Liver (tissue), 9 donors: ENCODE measurements around the gene PRKCH. TPM values are rescaled to one million over a fixed set of nuclear protein-coding genes. Genes with fewer than 3 reads are reported as not detected.
A peak's percentile ranks its signal among the peaks of the same experiment; 100 is the strongest.

ENCODE experiments used
- DNase-seq: peaks from one replicate; pipeline ENCODE4 v3.0.0-alpha.2; 2017; ENCODE audit warnings: low spot score
- H3K27ac ChIP-seq, 2 donors: one replicate each; pipeline ENCODE4 v1.7.0; 2013; ENCODE audit warnings: inconsistent platforms in 2 of 2, low read length in 2 of 2, control low read depth in 1 of 2, low read depth in 1 of 2, mild to moderate bottlenecking in 1 of 2
- H3K27me3 ChIP-seq, 4 donors: one replicate each; pipeline versions ENCODE4 v1.6.1 to v1.7.0; 2013; ENCODE audit warnings: low read length in 3 of 4, inconsistent platforms in 1 of 4, mild to moderate bottlenecking in 1 of 4, moderate library complexity in 1 of 4; ENCODE audit not compliant: control insufficient read depth in 4 of 4, insufficient read depth in 4 of 4
- H3K36me3 ChIP-seq, 4 donors: one replicate each; pipeline versions ENCODE4 v1.6.1 to v1.7.0; 2013; ENCODE audit warnings: low read length in 3 of 4, mild to moderate bottlenecking in 3 of 4, low read depth in 1 of 4, moderate library complexity in 1 of 4; ENCODE audit not compliant: control insufficient read depth in 4 of 4, insufficient read depth in 3 of 4
- H3K4me1 ChIP-seq, 4 donors: one replicate each; pipeline versions ENCODE4 v1.6.1 to v1.7.0; 2013; ENCODE audit warnings: low read length in 3 of 4, mild to moderate bottlenecking in 3 of 4, moderate library complexity in 1 of 4; ENCODE audit not compliant: control insufficient read depth in 4 of 4, insufficient read depth in 4 of 4
- H3K4me3 ChIP-seq, 3 donors: one replicate each; pipeline versions ENCODE4 v1.6.1 to v1.7.0; 2013; ENCODE audit warnings: low read length in 3 of 3, control low read depth in 1 of 3, low read depth in 1 of 3, mild to moderate bottlenecking in 1 of 3
- H3K9ac ChIP-seq, 2 donors: one replicate each; pipeline ENCODE4 v1.7.0; 2013; ENCODE audit warnings: low read length in 2 of 2, mild to moderate bottlenecking in 2 of 2, moderate library complexity in 2 of 2, control low read depth in 1 of 2, low read depth in 1 of 2
- H3K9me3 ChIP-seq, 4 donors: one replicate each; pipeline versions ENCODE4 v1.6.1 to v1.7.0; 2013; ENCODE audit warnings: low read length in 3 of 4; ENCODE audit not compliant: control insufficient read depth in 4 of 4
- CTCF ChIP-seq: fragments of 150-350 bp; IDR thresholded peaks from 2 replicates; pipeline ENCODE4 v1.5.1; 2017; ENCODE audit warnings: improper control_type of control experiment, low read depth, low read length; ENCODE audit not compliant: missing input control
- EGR1 ChIP-seq, 2 donors: IDR thresholded peaks; 2 replicates each; pipeline ENCODE4 v1.6.1; 2016 to 2018; ENCODE audit warnings: antibody characterized with exemption in 2 of 2, low read depth in 2 of 2
- GABPA ChIP-seq, 2 donors: IDR thresholded peaks in 1 of 2; conservative IDR thresholded peaks in 1 of 2; 2 replicates each; pipeline ENCODE4 v1.6.1; 2016; ENCODE audit warnings: antibody characterized with exemption in 2 of 2, mild to moderate bottlenecking in 1 of 2, moderate library complexity in 1 of 2
- HNF4A ChIP-seq, 2 donors: conservative IDR thresholded peaks; 2 replicates each; pipeline ENCODE4 v1.6.1; 2016; ENCODE audit warnings: antibody characterized with exemption in 2 of 2, mild to moderate bottlenecking in 2 of 2
- HNF4G ChIP-seq: IDR thresholded peaks from 2 replicates; pipeline ENCODE4 v1.6.1; 2016; ENCODE audit warnings: antibody characterized with exemption
- JUND ChIP-seq, 2 donors: IDR thresholded peaks; 2 replicates each; pipeline ENCODE4 v1.6.1; 2016; ENCODE audit warnings: antibody characterized with exemption in 2 of 2
- NR2F2 ChIP-seq: IDR thresholded peaks from 2 replicates; pipeline ENCODE4 v1.6.1; 2016; ENCODE audit warnings: antibody characterized with exemption
- RAD21 ChIP-seq, 2 donors: IDR thresholded peaks; 2 replicates each; pipeline ENCODE4 v1.6.1; 2016; ENCODE audit warnings: antibody characterized with exemption in 2 of 2, mild to moderate bottlenecking in 2 of 2
- REST ChIP-seq: IDR thresholded peaks from 2 replicates; pipeline ENCODE4 v1.6.1; 2016; ENCODE audit warnings: antibody characterized with exemption, mild to moderate bottlenecking
- SP1 ChIP-seq: IDR thresholded peaks from 2 replicates; pipeline ENCODE4 v1.6.1; 2018; ENCODE audit warnings: antibody characterized with exemption, mild to moderate bottlenecking
- TAF1 ChIP-seq: conservative IDR thresholded peaks from 2 replicates; pipeline ENCODE4 v1.6.1; 2016; ENCODE audit warnings: antibody characterized with exemption, mild to moderate bottlenecking
- YY1 ChIP-seq: IDR thresholded peaks from 2 replicates; pipeline ENCODE4 v1.6.1; 2016; ENCODE audit warnings: antibody characterized with exemption, mild to moderate bottlenecking
- WGBS: extraction: QIAGEN DNeasy Blood & Tissue Kit; methylation state at CpG from one replicate; pipeline ENCODE4 v1.1.7; 2013; 5-methylcytosine and 5-hydroxymethylcytosine counted together
- polyA plus RNA-seq, 2 donors: library from polyadenylated mRNA; stranded (reverse) in 1 of 2; unstranded in 1 of 2; fragments of 200-250 nt in 1 of 2; fragments of >200 nt in 1 of 2; fragmentation: Nextera tagmentation in 1 of 2; extraction: Ambion mirVana in 1 of 2; gene quantifications; one replicate each; pipeline versions ENCODE4 v1.2.1 to v1.2.3, GENCODE V29; 2013 to 2015
- total RNA-seq, 2 donors: library from RNA; depleted of rRNA; stranded (reverse); fragments of >200 nt; gene quantifications; one replicate each; pipeline ENCODE4 v1.2.3, GENCODE V29; 2014
- TF ChIP-seq, protein P1 (sequence below): IDR thresholded peaks from 2 replicates; pipeline ENCODE4 v1.6.1; 2016; ENCODE audit warnings: antibody characterized with exemption
- donor health status: healthy.
- donor health status: healthy.
- donor health status: healthy.
- donor health status: healthy.
- donor health status: healthy.

PRKCH gene
- total and polyA plus RNA-seq, 4 donors = 3.9 to 13.7 (median 7.0) TPM

DNA sequence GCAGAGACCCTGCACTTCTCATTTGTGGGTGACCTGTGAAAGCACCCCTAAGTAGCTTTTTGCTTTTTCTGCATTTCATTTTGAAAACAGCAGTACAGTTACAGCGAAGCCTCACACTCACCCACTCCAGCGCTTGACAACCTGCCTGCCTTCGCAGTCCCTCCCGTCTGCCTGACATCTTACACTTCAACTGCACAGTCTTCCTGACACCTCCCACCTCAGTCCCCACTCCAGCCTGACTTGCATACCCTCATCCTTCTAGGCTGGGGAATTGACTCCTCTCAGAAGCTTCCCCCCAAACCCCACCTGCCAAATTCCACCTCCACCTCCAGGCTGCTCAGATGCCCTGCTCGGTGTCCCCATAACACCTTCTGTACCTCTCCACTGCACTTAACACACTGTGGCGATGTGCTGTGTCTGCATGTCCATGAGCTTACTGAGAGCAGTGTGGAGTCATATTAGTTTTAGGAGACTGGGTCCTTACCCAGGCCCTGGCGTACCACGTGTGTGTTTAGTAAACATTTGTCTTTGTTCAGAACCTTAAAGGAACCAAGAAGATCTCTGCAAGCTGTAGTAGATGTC lies 159.4 kb downstream of the PRKCH start:
- peaks cover 4 to 16% (median 9%) of the 10 kb centered on the region in 4 donors for H3K4me1 ChIP-seq
- no peak for TF ChIP-seq YY1
- no peak for TF ChIP-seq TAF1
- TF ChIP-seq SP1 = no peak
- TF ChIP-seq HNF4G = no peak
- TF ChIP-seq HNF4A (conservative IDR thresholded peaks at IDR 0.05) = no peak
- TF ChIP-seq, protein P1, sequence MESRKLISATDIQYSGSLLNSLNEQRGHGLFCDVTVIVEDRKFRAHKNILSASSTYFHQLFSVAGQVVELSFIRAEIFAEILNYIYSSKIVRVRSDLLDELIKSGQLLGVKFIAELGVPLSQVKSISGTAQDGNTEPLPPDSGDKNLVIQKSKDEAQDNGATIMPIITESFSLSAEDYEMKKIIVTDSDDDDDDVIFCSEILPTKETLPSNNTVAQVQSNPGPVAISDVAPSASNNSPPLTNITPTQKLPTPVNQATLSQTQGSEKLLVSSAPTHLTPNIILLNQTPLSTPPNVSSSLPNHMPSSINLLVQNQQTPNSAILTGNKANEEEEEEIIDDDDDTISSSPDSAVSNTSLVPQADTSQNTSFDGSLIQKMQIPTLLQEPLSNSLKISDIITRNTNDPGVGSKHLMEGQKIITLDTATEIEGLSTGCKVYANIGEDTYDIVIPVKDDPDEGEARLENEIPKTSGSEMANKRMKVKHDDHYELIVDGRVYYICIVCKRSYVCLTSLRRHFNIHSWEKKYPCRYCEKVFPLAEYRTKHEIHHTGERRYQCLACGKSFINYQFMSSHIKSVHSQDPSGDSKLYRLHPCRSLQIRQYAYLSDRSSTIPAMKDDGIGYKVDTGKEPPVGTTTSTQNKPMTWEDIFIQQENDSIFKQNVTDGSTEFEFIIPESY = no peak
- no peak for TF ChIP-seq NR2F2
- no peak for TF ChIP-seq REST
- TF ChIP-seq CTCF = no peak
- TF ChIP-seq GABPA (IDR thresholded peaks at IDR 0.05 in 1 of 2, conservative IDR thresholded peaks at IDR 0.05 in 1 of 2) = no peak
- no peak for TF ChIP-seq EGR1 (IDR thresholded peaks at IDR 0.05; ENCODE audit: low read depth in 2 of 2)
- no peak for TF ChIP-seq JUND (IDR thresholded peaks at IDR 0.05)
- no peak overlapping the region for H3K9ac ChIP-seq
- peak overlapping the region in 1 of 2 donors; percentile 11 for H3K27ac ChIP-seq
- no peak for DNase-seq
- H3K4me3 ChIP-seq = no peak overlapping the region
- no peaks in the 10 kb centered on the region for H3K27me3 ChIP-seq
- no peaks in the 10 kb centered on the region for H3K36me3 ChIP-seq
- 90% methylated on average over 8 of the region's 8 CpGs for WGBS
- no peaks in the 10 kb centered on the region for H3K9me3 ChIP-seq

GRCh38 chr14:61481701-61482100 lies 160.3 kb downstream of the PRKCH start:
- Histone ChIP-seq H3K27me3 (no peaks in the 10 kb centered on the region), H3K27ac (no peak overlapping the region)
- no peak for TF ChIP-seq RAD21 (IDR thresholded peaks at IDR 0.05)
- no peak for TF ChIP-seq HNF4A (conservative IDR thresholded peaks at IDR 0.05)
- TF ChIP-seq, protein P1 = no peak

More at GRCh38 chr14:61481701-61482100, 160.3 kb downstream of the PRKCH start:
- H3K9me3 ChIP-seq = no peaks in the 10 kb centered on the region
- no peaks in the 10 kb centered on the region for H3K36me3 ChIP-seq
- no peak for DNase-seq
- no peak overlapping the region for H3K4me3 ChIP-seq
- peaks cover under 1 to 13% (median 7%) of the 10 kb centered on the region in 4 donors for H3K4me1 ChIP-seq
- 86% methylated on average over 5 of the region's 5 CpGs for WGBS
- no peak overlapping the region for H3K9ac ChIP-seq
